ENCODE data around the gene PCDHGA11.
"Not testable (repeated sequence)": the region's sequence is repeated elsewhere in the genome, so short reads cannot be mapped to it uniquely, and the experiment has no call there.

The PCDHGA11 gene

GRCh38 chr5:141382469-141383294 lies 38.2 kb upstream of the PCDHGA11 start, which contains the start of gene PCDHGA7:
Gene PCDHGA7, plus strand, starts transcription at chr5:141382742. Its CDS starts 158 bp downstream, at chr5:141382900.
- TF ChIP-seq SIN3A (IDR thresholded peaks at IDR 0.05; ENCODE audit: borderline replicate concordance, insufficient read depth, low read length) (no peak), TAF1 (IDR thresholded peaks at IDR 0.05; ENCODE audit: borderline replicate concordance, insufficient read depth, low read length) (no peak), FOXP2 (optimal IDR thresholded peaks at IDR 0.05; ENCODE audit: borderline replicate concordance, extremely low read depth, extremely low read length, insufficient read depth) (no peak), POLR2AphosphoS5 (IDR thresholded peaks at IDR 0.05; ENCODE audit: low read depth, low read length) (no peak)

- TF ChIP-seq TAF1 (IDR thresholded peaks at IDR 0.05; ENCODE audit: borderline replicate concordance, insufficient read depth, low read length) (no peak), FOXP2 (optimal IDR thresholded peaks at IDR 0.05; ENCODE audit: borderline replicate concordance, extremely low read depth, extremely low read length, insufficient read depth) (no peak), POLR2AphosphoS5 (IDR thresholded peaks at IDR 0.05; ENCODE audit: low read depth, low read length) (no peak), SIN3A (IDR thresholded peaks at IDR 0.05; ENCODE audit: borderline replicate concordance, insufficient read depth, low read length) (no peak)
- TF ChIP-seq, protein P1, sequence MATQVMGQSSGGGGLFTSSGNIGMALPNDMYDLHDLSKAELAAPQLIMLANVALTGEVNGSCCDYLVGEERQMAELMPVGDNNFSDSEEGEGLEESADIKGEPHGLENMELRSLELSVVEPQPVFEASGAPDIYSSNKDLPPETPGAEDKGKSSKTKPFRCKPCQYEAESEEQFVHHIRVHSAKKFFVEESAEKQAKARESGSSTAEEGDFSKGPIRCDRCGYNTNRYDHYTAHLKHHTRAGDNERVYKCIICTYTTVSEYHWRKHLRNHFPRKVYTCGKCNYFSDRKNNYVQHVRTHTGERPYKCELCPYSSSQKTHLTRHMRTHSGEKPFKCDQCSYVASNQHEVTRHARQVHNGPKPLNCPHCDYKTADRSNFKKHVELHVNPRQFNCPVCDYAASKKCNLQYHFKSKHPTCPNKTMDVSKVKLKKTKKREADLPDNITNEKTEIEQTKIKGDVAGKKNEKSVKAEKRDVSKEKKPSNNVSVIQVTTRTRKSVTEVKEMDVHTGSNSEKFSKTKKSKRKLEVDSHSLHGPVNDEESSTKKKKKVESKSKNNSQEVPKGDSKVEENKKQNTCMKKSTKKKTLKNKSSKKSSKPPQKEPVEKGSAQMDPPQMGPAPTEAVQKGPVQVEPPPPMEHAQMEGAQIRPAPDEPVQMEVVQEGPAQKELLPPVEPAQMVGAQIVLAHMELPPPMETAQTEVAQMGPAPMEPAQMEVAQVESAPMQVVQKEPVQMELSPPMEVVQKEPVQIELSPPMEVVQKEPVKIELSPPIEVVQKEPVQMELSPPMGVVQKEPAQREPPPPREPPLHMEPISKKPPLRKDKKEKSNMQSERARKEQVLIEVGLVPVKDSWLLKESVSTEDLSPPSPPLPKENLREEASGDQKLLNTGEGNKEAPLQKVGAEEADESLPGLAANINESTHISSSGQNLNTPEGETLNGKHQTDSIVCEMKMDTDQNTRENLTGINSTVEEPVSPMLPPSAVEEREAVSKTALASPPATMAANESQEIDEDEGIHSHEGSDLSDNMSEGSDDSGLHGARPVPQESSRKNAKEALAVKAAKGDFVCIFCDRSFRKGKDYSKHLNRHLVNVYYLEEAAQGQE (IDR thresholded peaks at IDR 0.05; ENCODE audit: insufficient read depth in 1 of 2, low read depth in 2 of 2, low read length in 2 of 2) = no peak
Observed at GRCh38 chr5:141383345-141383744, 37.5 kb upstream of the PCDHGA11 start.

GRCh38 chr5:141384471-141385267 lies 36.2 kb upstream of the PCDHGA11 start:
- no peak for TF ChIP-seq TAF1 (IDR thresholded peaks at IDR 0.05; ENCODE audit: borderline replicate concordance, insufficient read depth, low read length)
- no peak for TF ChIP-seq POLR2AphosphoS5 (IDR thresholded peaks at IDR 0.05; ENCODE audit: low read depth, low read length)
- no peak for TF ChIP-seq SIN3A (IDR thresholded peaks at IDR 0.05; ENCODE audit: borderline replicate concordance, insufficient read depth, low read length)
- no peak for TF ChIP-seq FOXP2 (optimal IDR thresholded peaks at IDR 0.05; ENCODE audit: borderline replicate concordance, extremely low read depth, extremely low read length, insufficient read depth)
- TF ChIP-seq, protein P1 (IDR thresholded peaks at IDR 0.05; ENCODE audit: insufficient read depth in 1 of 2, low read depth in 2 of 2, low read length in 2 of 2) = no peak

DNA sequence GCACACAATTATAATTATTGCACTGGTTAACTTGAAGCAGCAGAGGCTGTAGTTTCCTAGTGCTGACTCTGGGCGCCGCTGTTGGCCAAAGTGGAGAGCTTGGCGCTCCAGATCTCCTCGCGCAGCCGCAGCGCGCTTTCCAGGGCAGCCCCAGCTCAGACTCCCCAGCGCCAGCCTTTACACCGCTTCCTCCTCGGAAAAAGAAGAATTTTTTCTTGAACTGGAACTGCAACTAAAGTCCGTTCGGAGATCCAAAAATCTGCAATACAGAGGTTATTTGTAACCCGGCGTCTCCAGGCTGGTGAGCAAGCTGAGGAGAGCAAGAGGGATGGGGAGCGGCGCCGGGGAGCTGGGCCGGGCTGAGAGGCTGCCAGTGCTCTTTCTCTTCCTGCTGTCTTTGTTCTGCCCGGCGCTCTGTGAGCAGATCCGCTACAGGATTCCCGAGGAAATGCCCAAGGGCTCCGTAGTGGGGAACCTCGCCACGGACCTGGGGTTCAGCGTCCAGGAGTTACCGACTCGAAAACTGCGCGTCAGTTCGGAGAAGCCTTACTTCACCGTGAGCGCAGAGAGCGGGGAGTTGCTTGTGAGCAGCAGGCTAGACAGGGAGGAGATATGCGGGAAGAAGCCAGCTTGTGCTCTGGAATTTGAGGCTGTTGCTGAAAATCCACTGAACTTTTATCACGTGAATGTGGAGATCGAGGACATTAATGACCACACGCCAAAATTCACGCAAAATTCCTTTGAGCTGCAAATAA lies 33.1 kb upstream of the PCDHGA11 start, which contains the start of gene PCDHGB4:
Gene PCDHGB4 (plus strand): TSS at position 142 of the 755 bp plus-strand sequence. CDS start 187 bp downstream, at position 329.
- TF ChIP-seq TAF1 (IDR thresholded peaks at IDR 0.05; ENCODE audit: borderline replicate concordance, insufficient read depth, low read length); POLR2AphosphoS5 (IDR thresholded peaks at IDR 0.05; ENCODE audit: low read depth, low read length); SIN3A (IDR thresholded peaks at IDR 0.05; ENCODE audit: borderline replicate concordance, insufficient read depth, low read length): not testable (repeated sequence)

DNA sequence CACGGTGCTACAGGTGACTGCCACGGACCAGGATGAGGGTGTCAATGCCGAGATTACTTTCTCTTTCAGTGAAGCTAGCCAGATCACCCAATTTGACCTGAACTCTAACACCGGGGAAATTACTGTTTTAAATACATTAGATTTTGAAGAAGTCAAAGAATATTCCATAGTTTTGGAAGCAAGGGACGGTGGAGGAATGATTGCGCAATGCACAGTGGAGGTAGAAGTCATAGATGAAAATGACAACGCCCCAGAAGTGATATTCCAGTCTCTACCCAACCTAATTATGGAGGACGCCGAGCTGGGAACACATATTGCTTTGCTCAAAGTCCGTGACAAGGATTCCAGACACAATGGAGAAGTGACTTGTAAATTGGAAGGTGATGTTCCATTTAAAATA lies 32.2 kb upstream of the PCDHGA11 start:
- TF ChIP-seq TAF1 (IDR thresholded peaks at IDR 0.05; ENCODE audit: borderline replicate concordance, insufficient read depth, low read length) = no peak
- no peak for TF ChIP-seq FOXP2 (optimal IDR thresholded peaks at IDR 0.05; ENCODE audit: borderline replicate concordance, extremely low read depth, extremely low read length, insufficient read depth)
- TF ChIP-seq, protein P1 (IDR thresholded peaks at IDR 0.05; ENCODE audit: insufficient read depth in 1 of 2, low read depth in 2 of 2, low read length in 2 of 2) = no peak
- no peak for TF ChIP-seq SIN3A (IDR thresholded peaks at IDR 0.05; ENCODE audit: borderline replicate concordance, insufficient read depth, low read length)
- no peak for TF ChIP-seq POLR2AphosphoS5 (IDR thresholded peaks at IDR 0.05; ENCODE audit: low read depth, low read length)

All from PFSK-1 (cell line).